HG02938 (cell line): ENCODE results near the gene HECTD2.
"Not testable (repeated sequence)": the region's sequence is repeated elsewhere in the genome, so short reads cannot be mapped to it uniquely, and the experiment has no call there.

Experiments used
- ATAC-seq: cut with Tn5 transposase; IDR thresholded peaks from one replicate; pipeline ENCODE4 v1.9.1; 2021; ENCODE audit warnings: mild to moderate bottlenecking, moderate library complexity; ENCODE audit not compliant: unreplicated experiment

The HECTD2 gene

DNA sequence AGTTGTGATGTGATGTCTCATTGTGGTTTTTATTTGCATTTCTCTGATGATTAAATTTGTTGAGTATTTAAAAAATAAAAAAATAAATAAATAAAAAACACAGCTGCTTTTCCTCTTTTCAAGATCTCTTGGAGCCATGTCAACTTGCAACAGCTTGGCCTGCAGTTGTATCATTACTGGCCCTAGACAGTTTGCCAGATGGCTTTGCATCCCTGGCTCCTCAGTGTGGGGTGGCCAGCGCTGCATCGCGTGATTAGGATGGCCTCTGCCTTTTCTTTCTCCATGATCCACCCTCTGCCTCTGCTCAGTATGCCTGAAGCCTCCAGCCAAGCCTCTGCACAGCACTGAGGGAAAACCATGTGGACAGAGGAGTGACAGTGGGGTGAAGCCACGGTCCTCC lies 126.0 kb downstream of the HECTD2 start:
- no peak for ATAC-seq

DNA sequence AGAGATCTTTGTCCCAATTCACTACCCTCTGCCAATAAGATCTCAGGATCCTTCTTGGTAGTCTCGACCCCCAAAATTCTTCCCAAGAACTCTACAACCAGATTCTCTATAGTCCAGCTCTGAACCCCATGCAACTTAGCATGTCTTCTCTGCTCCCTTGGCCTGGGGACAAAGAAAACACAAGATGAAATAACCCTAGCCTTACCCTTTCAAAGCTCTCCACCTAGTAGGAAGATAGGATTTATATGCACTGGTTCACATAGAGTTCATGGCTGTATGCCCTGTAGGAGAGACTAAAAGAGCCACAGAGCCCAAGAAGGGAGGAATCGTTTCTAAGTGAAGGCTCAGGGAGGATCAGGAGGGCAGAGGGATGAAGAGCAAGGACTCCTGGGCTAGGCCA lies 126.6 kb downstream of the HECTD2 start:
- no peak for ATAC-seq

DNA sequence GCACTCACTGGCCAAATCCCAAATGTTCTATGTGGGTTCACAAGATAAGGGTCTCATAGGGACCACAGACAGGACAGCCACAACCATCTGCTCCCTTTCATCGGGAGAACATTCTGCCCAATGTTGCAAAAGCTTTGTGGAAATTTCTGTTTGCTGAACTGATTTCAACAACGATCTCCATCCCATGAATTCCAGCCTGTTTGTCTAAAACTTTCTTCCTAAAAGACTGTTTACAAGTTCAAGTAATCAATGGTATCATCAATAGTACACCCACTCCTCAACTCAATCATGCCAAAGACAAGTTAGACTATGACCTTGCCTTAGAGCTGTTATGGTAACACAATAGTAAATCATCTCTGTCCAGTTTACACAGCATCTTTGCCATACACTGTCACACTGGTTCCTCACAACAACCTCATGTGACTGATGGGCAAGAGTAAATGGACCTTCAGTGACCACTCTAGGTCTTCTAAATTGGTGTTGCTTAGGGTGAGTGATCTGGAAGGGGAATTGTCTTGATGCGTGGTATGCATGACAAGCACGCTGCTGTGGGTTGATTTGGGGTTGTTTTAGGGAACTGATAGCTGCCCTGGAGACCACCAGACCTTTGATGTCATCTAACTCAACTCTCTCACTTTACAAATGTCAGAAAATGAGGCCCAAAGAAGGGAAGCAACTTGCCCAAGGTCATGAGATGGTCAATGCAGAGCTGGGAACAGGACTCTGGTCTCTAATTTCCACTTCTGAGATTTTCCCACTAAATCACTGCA lies 127.7 kb downstream of the HECTD2 start:
- no peak for ATAC-seq

GRCh38 chr10:91539930-91540329 lies 129.8 kb downstream of the HECTD2 start:
- no peak for ATAC-seq

- no peak for ATAC-seq
Measured at GRCh38 chr10:91540733-91541132, 130.6 kb downstream of the HECTD2 start.

DNA sequence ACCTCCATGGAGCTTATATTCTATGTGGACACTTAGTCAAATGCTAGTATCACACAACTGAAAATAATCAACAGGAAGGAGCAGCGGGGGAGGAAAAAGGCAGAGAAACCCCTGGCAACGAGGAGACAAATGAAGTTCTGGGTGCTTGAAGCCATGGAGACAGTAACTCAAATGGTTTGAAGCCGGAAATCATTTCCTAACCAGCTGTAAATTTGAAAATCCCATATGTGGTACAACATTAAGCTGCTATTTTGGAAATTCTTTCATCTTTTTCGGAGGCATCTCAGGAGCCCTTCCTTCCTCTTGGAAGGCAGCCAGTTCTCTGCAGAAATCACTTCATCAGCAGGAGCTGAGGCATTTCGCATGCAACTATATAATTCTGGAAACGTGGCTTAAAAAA lies 131.3 kb downstream of the HECTD2 start:
- no peak for ATAC-seq

DNA sequence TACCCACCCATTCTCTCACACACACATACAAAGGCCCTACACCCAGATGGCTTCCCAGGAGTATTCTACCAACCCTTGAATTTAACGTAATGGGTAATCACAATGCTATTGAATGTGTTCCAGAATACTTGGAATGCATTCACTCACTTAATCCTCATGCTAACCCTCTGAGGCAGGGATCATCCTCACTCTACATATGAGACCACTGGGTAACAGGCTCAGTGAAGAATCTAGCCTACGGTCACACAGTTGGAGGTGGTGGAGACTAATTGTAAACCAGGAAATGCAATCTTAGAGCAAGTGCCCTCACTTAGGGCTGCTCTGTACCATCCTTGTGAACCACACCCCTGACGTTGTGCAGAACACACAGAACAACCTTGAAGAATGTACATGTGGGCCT lies 135.2 kb downstream of the HECTD2 start:
- no peak for ATAC-seq

DNA sequence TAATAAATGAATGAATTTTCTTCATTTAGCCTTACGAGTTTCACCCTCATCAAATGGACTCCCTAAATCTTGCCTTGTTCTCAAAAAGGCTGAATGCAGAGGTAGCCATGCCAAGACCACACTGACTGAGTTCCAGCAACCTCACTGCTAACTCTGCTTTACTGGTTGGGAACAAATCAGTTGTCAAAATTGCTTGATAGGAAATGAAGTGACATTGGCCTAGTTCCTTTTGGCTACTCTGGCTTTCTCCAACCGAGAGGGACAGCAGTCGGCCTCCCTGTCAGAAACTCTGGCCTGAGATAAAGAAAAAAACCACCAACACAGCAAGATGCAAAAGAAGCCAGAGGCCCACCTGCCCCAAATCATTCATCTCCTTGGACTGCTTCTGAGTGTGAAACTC lies 135.7 kb downstream of the HECTD2 start:
- ATAC-seq = no peak

- ATAC-seq = no peak
Measured at GRCh38 chr10:91549262-91549661, 139.1 kb downstream of the HECTD2 start.

- ATAC-seq = no peak
Measured at GRCh38 chr10:91550021-91550420, 139.9 kb downstream of the HECTD2 start.

- no peak for ATAC-seq
Measured at GRCh38 chr10:91551856-91552255, 141.7 kb downstream of the HECTD2 start.

DNA sequence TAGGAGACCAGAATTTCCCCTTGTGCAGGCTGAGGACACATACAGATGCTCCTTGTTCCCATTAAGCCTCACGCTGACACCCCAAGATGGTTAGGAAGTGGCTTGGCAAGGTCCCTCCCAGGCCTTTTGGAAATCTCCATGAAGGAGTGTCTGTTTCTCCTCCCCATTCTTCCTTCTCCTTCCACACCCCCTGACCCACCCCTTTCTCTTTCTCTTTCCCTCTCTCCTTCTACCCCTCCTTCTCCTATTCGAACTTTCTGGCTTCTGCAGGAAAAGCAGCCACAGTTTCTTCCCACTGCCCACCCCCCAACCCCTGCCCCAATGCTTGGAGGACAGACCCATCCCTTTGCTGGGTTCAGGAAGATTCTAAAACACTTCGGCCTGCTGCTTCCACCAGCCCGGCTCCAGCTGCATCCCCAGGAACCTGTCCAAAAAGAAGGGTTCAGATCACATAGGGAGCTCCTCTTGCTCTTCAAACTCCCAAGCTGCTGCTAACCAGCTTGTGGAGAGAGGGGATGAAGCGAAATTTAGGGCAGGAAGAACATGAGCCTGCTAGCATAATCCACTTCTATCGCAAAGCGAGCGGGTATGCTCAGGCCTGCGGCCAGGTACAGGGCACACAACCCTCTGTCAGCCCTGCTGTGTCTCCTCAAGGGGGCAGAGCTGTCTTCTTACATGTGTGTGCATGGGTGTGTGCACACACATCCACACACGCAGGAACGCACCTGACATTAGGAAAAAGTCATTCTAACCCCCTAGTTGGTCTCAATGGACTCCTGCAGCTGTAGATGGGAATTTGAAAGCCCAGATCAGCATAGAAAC lies 142.3 kb downstream of the HECTD2 start:
- ATAC-seq = no peak

- no peak for ATAC-seq
Measured at GRCh38 chr10:91555455-91555854, 145.3 kb downstream of the HECTD2 start.

GRCh38 chr10:91556691-91557566 lies 146.8 kb downstream of the HECTD2 start:
- no peak for ATAC-seq

DNA sequence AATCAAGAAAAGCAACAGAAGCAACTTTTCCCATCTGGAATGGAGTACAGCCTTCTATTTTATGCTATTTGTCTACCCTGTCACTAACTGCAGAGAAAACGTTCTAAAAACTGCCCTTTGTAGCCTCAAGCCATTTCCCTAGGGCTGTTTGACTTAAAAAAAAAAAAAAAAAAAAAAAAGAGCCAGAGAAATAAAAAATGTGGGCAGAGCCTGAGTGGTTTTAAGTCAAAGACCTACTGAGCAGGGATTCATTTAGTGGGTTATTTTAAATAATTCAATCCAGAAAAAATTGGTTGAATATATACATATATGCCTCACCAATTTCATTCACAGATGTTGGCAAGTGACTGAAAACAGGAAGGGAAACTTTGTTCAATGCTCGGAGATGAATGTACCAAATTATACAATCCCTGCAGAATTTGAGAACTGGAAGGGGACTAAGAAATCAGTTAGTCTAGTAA lies 147.5 kb downstream of the HECTD2 start:
- no peak for ATAC-seq

- no peak for ATAC-seq
Measured at GRCh38 chr10:91558473-91558872, 148.3 kb downstream of the HECTD2 start.

GRCh38 chr10:91559169-91559568 lies 149.0 kb downstream of the HECTD2 start:
- no peak for ATAC-seq

DNA sequence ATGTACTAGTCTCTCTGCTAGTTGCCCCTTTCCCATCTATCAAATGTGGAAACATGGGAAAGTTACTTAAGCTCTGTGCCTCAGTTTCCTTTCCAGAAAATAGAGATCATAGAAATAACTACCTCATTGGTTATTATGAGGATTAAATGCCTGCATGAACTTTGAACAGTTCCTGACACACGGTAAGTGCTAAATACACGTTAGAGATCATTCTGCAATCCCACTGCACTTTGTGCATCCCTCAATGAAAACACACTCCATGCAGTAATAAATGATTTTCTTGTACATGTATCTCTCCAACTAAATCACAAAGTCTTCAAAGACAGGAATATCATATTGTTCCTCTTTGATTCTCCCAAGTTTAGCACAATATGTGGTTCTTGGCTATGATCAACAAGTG lies 149.6 kb downstream of the HECTD2 start:
- ATAC-seq = no peak

DNA sequence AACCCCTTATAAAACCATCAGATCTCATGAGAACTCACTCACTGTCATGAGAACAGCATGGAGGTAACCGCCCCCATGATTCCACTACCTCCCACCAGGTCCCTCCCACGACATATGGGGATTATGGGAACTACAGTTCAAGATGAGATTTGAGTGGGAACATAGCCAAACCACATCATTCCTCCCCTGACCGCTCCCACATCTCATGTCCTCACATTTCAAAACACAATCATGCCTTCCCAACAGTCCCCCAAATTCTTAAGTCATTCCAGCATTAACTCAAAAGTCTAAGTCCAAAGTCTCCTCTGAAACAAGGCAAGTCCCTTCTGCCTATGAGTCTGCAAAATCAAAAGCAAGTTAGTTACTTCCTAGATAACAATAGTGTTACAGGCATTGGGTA lies 150.7 kb downstream of the HECTD2 start:
- not testable (repeated sequence) for ATAC-seq

- no peak for ATAC-seq
Measured at GRCh38 chr10:91562839-91563581, 152.9 kb downstream of the HECTD2 start.
